OCI-LY7 (cell line): ENCODE results near the gene VSIR.

ENCODE experiments used
- CTCF ChIP-seq: fragments of 200-600 bp; sonication (generic); conservative IDR thresholded peaks from 2 replicates; pipeline ENCODE4 v1.5.1; 2014; ENCODE audit warnings: mild to moderate bottlenecking, antibody characterized with exemption, low read length, moderate library complexity, mixed read lengths
- EZH2phosphoT487 ChIP-seq: fragments of 200-600 bp; sonication (generic); IDR thresholded peaks from 2 replicates; pipeline ENCODE4 v1.6.1; 2018; ENCODE audit warnings: low read depth, borderline replicate concordance, mild to moderate bottlenecking, mixed run types, antibody characterized with exemption, low read length, moderate library complexity, mixed read lengths

- TF ChIP-seq CTCF (no peak), EZH2phosphoT487 (no peak)
Observed at GRCh38 chr10:71780156-71780555, 6.8 kb upstream of the VSIR start.
